GM23338 (cell line): Measurements from ENCODE around the gene PROB1. TPM values are rescaled to one million over a fixed set of nuclear protein-coding genes. Genes with fewer than 3 reads are reported as not detected.

Experiments
- ATAC-seq: fragments of 200-7000 bp; cut with Tn5 transposase; 3 replicates; pipeline ENCODE4 v1.9.1; 2020
- DNase-seq: peaks from one replicate; pipeline ENCODE4 v3.0.0-alpha.2; 2015; ENCODE audit warnings: low spot score
- H2AFZ ChIP-seq: fragments of 200-600 bp; sonication (generic); 2 replicates; pipeline ENCODE4 v1.8.0; 2016; ENCODE audit warnings: antibody characterized with exemption, mild to moderate bottlenecking, moderate library complexity
- H3F3A ChIP-seq: fragments of 200-600 bp; sonication (generic); replicated peaks from 2 replicates; pipeline ENCODE4 v1.8.0; 2017; ENCODE audit warnings: antibody characterized with exemption, mixed run types, low read depth
- H3K27ac ChIP-seq: fragments of 200-600 bp; sonication (generic); 2 replicates; pipeline ENCODE4 v1.6.1; 2016; ENCODE audit warnings: low read depth
- H3K27me3 ChIP-seq: fragments of 200-600 bp; sonication (generic); 2 replicates; pipeline ENCODE4 v1.8.0; 2016; ENCODE audit warnings: mild to moderate bottlenecking, mixed run types, moderate library complexity; ENCODE audit not compliant: insufficient read depth
- H3K36me3 ChIP-seq: fragments of 200-600 bp; sonication (generic); 2 replicates; pipeline ENCODE4 v1.8.0; 2016; ENCODE audit warnings: mild to moderate bottlenecking; ENCODE audit not compliant: insufficient read depth
- H3K4me1 ChIP-seq: fragments of 200-600 bp; sonication (generic); 2 replicates; pipeline ENCODE4 v1.8.0; 2016; ENCODE audit warnings: mild to moderate bottlenecking, moderate library complexity; ENCODE audit not compliant: insufficient read depth
- H3K4me2 ChIP-seq: fragments of 200-600 bp; sonication (generic); 2 replicates; pipeline ENCODE4 v1.7.1; 2017; ENCODE audit warnings: mixed run types
- H3K4me3 ChIP-seq: fragments of 200-600 bp; sonication (generic); 2 replicates; pipeline ENCODE4 v1.6.1; 2016; ENCODE audit warnings: mixed run types
- H3K79me2 ChIP-seq: fragments of 200-600 bp; sonication (generic); replicated peaks from 2 replicates; pipeline ENCODE4 v1.8.0; 2017; ENCODE audit warnings: mild to moderate bottlenecking; ENCODE audit not compliant: insufficient read depth
- H3K9me2 ChIP-seq: fragments of 200-600 bp; sonication (generic); 2 replicates; pipeline ENCODE4 v1.8.0; 2017; ENCODE audit not compliant: insufficient read depth
- H4K20me1 ChIP-seq: fragments of 200-600 bp; sonication (generic); replicated peaks from 2 replicates; pipeline ENCODE4 v1.8.0; 2017; ENCODE audit warnings: mild to moderate bottlenecking; ENCODE audit not compliant: insufficient read depth
- H3K27ac Mint-ChIP-seq: 2 replicates; pipeline ENCODE4 v1.8.0; 2020; ENCODE audit warnings: inconsistent platforms, mild to moderate bottlenecking, moderate library complexity, mixed read lengths
- H3K27me3 Mint-ChIP-seq: 3 replicates; pipeline ENCODE4 v1.8.0; 2022; ENCODE audit warnings: low read depth, mild to moderate bottlenecking, moderate library complexity, mixed read lengths, inconsistent platforms; ENCODE audit not compliant: insufficient read depth, poor library complexity
- H3K36me3 Mint-ChIP-seq: 3 replicates; pipeline ENCODE4 v1.8.0; 2021; ENCODE audit warnings: low read depth, mild to moderate bottlenecking, inconsistent platforms, moderate library complexity, mixed read lengths
- H3K4me1 Mint-ChIP-seq: 3 replicates; pipeline ENCODE4 v1.8.0; 2020; ENCODE audit warnings: mild to moderate bottlenecking, inconsistent platforms, mixed read lengths
- H3K4me3 Mint-ChIP-seq: 3 replicates; pipeline ENCODE4 v1.8.0; 2021; ENCODE audit warnings: moderate library complexity, mild to moderate bottlenecking, inconsistent platforms, mixed read lengths
- H3K9me3 Mint-ChIP-seq: 3 replicates; pipeline ENCODE4 v1.8.0; 2020; ENCODE audit warnings: moderate library complexity, mild to moderate bottlenecking, inconsistent platforms, mixed read lengths
- CREB1 ChIP-seq: fragments of 250-450 bp; sonication (Bioruptor Pico); IDR thresholded peaks from 2 replicates; pipeline ENCODE4 v1.5.0; 2020; ENCODE audit warnings: low read depth, mild to moderate bottlenecking, moderate library complexity
- ETS1 ChIP-seq: IDR thresholded peaks from 2 replicates; pipeline ENCODE4 v1.6.1; 2016; ENCODE audit warnings: antibody characterized with exemption
- EZH2 ChIP-seq: fragments of 200-600 bp; sonication (generic); IDR thresholded peaks from one replicate; pipeline ENCODE4 v1.8.0; 2017; ENCODE audit warnings: antibody characterized with exemption, mild to moderate bottlenecking, low read depth; ENCODE audit not compliant: unreplicated experiment
- JUNB ChIP-seq: IDR thresholded peaks from one replicate; pipeline ENCODE4 v1.6.1; 2016; ENCODE audit warnings: antibody characterized with exemption; ENCODE audit not compliant: unreplicated experiment
- NANOG ChIP-seq: IDR thresholded peaks from 2 replicates; pipeline ENCODE4 v1.6.1; 2016; ENCODE audit warnings: antibody characterized with exemption, borderline replicate concordance
- REST ChIP-seq: IDR thresholded peaks from one replicate; pipeline ENCODE4 v1.6.1; 2018; ENCODE audit warnings: antibody characterized with exemption; ENCODE audit not compliant: unreplicated experiment
- ZNF114 ChIP-seq: fragments of 250-450 bp; sonication (Bioruptor Pico); IDR thresholded peaks from 2 replicates; pipeline ENCODE4 v1.5.0; 2020; ENCODE audit warnings: mild to moderate bottlenecking, moderate library complexity
- ZNF331 ChIP-seq: fragments of 250-450 bp; sonication (Bioruptor Pico); IDR thresholded peaks from 2 replicates; pipeline ENCODE4 v1.5.0; 2020; ENCODE audit warnings: low read depth, mild to moderate bottlenecking, moderate library complexity
- ZNF462 ChIP-seq: fragments of 250-450 bp; sonication (Bioruptor Pico); IDR thresholded peaks from 2 replicates; pipeline ENCODE4 v1.5.0; 2020; ENCODE audit warnings: mild to moderate bottlenecking, moderate library complexity
- polyA plus RNA-seq: library from polyadenylated mRNA; unstranded; fragments of >200 nt; fragmentation: Nextera tagmentation; extraction: Ambion mirVana; gene quantifications from 2 replicates; pipeline ENCODE4 v1.2.1, GENCODE V29; 2016
- total RNA-seq: library from RNA; depleted of rRNA; stranded (reverse); fragments of >200 nt; shearing (Covaris generic); gene quantifications from 2 replicates; pipeline ENCODE4 v1.2.3, GENCODE V29; 2014

Gene PROB1
- total and polyA plus RNA-seq, 2 experiments from 2014 or later: 0.73 to 2.7 TPM

- TF ChIP-seq ZNF462: no peak
Measured at GRCh38 chr5:139419226-139420192, 24.6 kb upstream of the PROB1 start (continued).

- Histone ChIP-seq H4K20me1 (no peaks in the 10 kb centered on the region), H3K4me1 (no peaks in the 10 kb centered on the region), H3K79me2 (no peaks in the 10 kb centered on the region), H3K9me2 (no peaks in the 10 kb centered on the region), H2AFZ (no peak overlapping the region), H3F3A (peaks cover 3% of the 10 kb centered on the region; the same call in 1 of the 2 replicates), H3K4me2 (no peak overlapping the region), H3K27me3 (no peaks in the 10 kb centered on the region), H3K36me3 (peaks cover 4% of the 10 kb centered on the region; the same call in 1 of the 2 replicates), H3K4me3 (no peak overlapping the region), H3K27ac (no peak overlapping the region)
- Mint-ChIP-seq H3K9me3 (no peaks in the 10 kb centered on the region), H3K4me1 (peaks cover 15% of the 10 kb centered on the region), H3K4me3 (no peak overlapping the region), H3K27me3 (peaks cover 2% of the 10 kb centered on the region), H3K27ac (no peak overlapping the region), H3K36me3 (peaks cover 25% of the 10 kb centered on the region; the same call in 2 of the 3 replicates)
- DNase-seq (no peak), ATAC-seq (no peak)
- no peak for TF ChIP-seq ZNF114 (CRISPR knock-in tag)
- no peak for TF ChIP-seq ZNF331 (CRISPR knock-in tag)
- TF ChIP-seq CREB1 (CRISPR knock-in tag): no peak
- TF ChIP-seq JUNB: no peak
- no peak for TF ChIP-seq NANOG
- no peak for TF ChIP-seq ETS1
- TF ChIP-seq REST: no peak
- TF ChIP-seq EZH2: no peak
Measured at GRCh38 chr5:139418793-139419192, 23.9 kb upstream of the PROB1 start.
